PC-3 (cell line): Measurements from ENCODE around the gene AARS2. TPM values are rescaled to one million over a fixed set of nuclear protein-coding genes. Genes with fewer than 3 reads are reported as not detected.

Source experiments
- ATAC-seq: fragments of 200-7000 bp; cut with Tn5 transposase; 2 replicates; pipeline ENCODE4 v1.9.1; 2020; ENCODE audit warnings: mild to moderate bottlenecking, moderate library complexity
- BruUV-seq: library from RNA; stranded (reverse); fragments of 400-500 nt; replicated peaks from 2 replicates; lab custom pipeline; 2021; lab: Mats Ljungman, UMichigan
- CTCF ChIA-PET: fragments of 300-600 bp; sonication (Branson Sonifier 250); formaldehyde crosslinking; loops from one replicate; lab custom pipeline; 2022; ENCODE audit warnings: antibody characterized with exemption; lab: Charles Lee
- POLR2A ChIA-PET: fragments of 300-600 bp; sonication (Branson Sonifier 250); formaldehyde crosslinking; loops from one replicate; lab custom pipeline; 2022; ENCODE audit warnings: antibody characterized with exemption; ENCODE audit not compliant: unreplicated experiment; lab: Charles Lee
- DNase-seq: peaks from one replicate; pipeline ENCODE4 v3.0.0-alpha.2; 2015
- H2AFZ ChIP-seq: fragments of 300-600 bp; sonication (generic); 2 replicates; pipeline ENCODE4 v1.6.0; 2016; ENCODE audit warnings: antibody characterized with exemption, low read length
- H3F3A ChIP-seq: fragments of 300-600 bp; sonication (generic); one replicate; pipeline ENCODE4 v1.6.0; 2017; ENCODE audit warnings: antibody characterized with exemption, low read length, control low read depth, mild to moderate bottlenecking; ENCODE audit not compliant: unreplicated experiment
- H3K27ac ChIP-seq: fragments of 300-600 bp; sonication (generic); 2 replicates; pipeline ENCODE4 v1.5.1; 2016; ENCODE audit warnings: mild to moderate bottlenecking, low read length
- H3K27me3 ChIP-seq: fragments of 300-600 bp; sonication (generic); 2 replicates; pipeline ENCODE4 v1.6.1; 2016; ENCODE audit warnings: low read length, mixed read lengths
- H3K36me3 ChIP-seq: fragments of 300-600 bp; sonication (generic); 2 replicates; pipeline ENCODE4 v1.6.1; 2016; ENCODE audit warnings: low read depth, mixed run types, low read length, mixed read lengths
- H3K4me1 ChIP-seq: fragments of 300-600 bp; sonication (generic); 2 replicates; pipeline ENCODE4 v1.5.1; 2016; ENCODE audit warnings: low read length; ENCODE audit not compliant: insufficient read depth
- H3K4me2 ChIP-seq: fragments of 300-600 bp; sonication (generic); 2 replicates; pipeline ENCODE4 v1.6.0; 2016; ENCODE audit warnings: low read length
- H3K4me3 ChIP-seq: fragments of 300-600 bp; sonication (generic); 2 replicates; pipeline ENCODE4 v1.5.1; 2016; ENCODE audit warnings: mild to moderate bottlenecking, low read length, mixed read lengths
- H3K79me2 ChIP-seq: fragments of 300-600 bp; sonication (generic); 2 replicates; pipeline ENCODE4 v1.6.1; 2017; ENCODE audit warnings: low read length, mixed read lengths
- H3K9ac ChIP-seq: fragments of 300-600 bp; sonication (generic); 2 replicates; pipeline ENCODE4 v1.6.0; 2016; ENCODE audit warnings: mild to moderate bottlenecking, low read length
- H3K9me2 ChIP-seq: fragments of 300-600 bp; sonication (generic); replicated peaks from 2 replicates; pipeline ENCODE4 v1.6.1; 2016; ENCODE audit warnings: mixed run types, low read length, mixed read lengths
- H3K9me3 ChIP-seq: fragments of 300-600 bp; sonication (generic); 2 replicates; pipeline ENCODE4 v1.6.1; 2016; ENCODE audit warnings: low read length, mixed read lengths
- H4K20me1 ChIP-seq: fragments of 300-600 bp; sonication (generic); 2 replicates; pipeline ENCODE4 v1.6.1; 2016; ENCODE audit warnings: low read length, mixed read lengths
- CTCF ChIP-seq: fragments of 300-600 bp; sonication (generic); conservative IDR thresholded peaks from 2 replicates; pipeline ENCODE4 v1.5.1; 2017; ENCODE audit warnings: antibody characterized with exemption, low read depth, mild to moderate bottlenecking, low read length
- EZH2 ChIP-seq: fragments of 300-600 bp; sonication (generic); IDR thresholded peaks from one replicate; pipeline ENCODE4 v1.6.1; 2017; ENCODE audit warnings: antibody characterized with exemption, mild to moderate bottlenecking, low read length; ENCODE audit not compliant: unreplicated experiment
- EZH2phosphoT487 ChIP-seq: fragments of 300-600 bp; sonication (generic); IDR thresholded peaks from 2 replicates; pipeline ENCODE4 v1.6.1; 2018; ENCODE audit warnings: mild to moderate bottlenecking, antibody characterized with exemption, low read length, borderline replicate concordance
- intact Hi-C: fragments of 100-400 bp; cut with micrococcal nuclease; formaldehyde crosslinking; loops from 2 replicates; pipeline ENCODE4 v1.9.0; 2023
- total RNA-seq: library from RNA; depleted of rRNA; stranded (reverse); fragments of >200 nt; gene quantifications from 2 replicates; pipeline ENCODE4 v1.2.3, GENCODE V29; 2014

Gene AARS2
- total RNA-seq, 1 experiment from 2014 or later: 26.2 TPM

GRCh38 chr6:44359973-44360372 is 46.8 kb upstream of the AARS2 start:
- Histone ChIP-seq H3K9me3 (no peaks in the 10 kb centered on the region), H3K27ac (no peak overlapping the region), H4K20me1 (no peaks in the 10 kb centered on the region), H3K79me2 (no peaks in the 10 kb centered on the region), H3K4me3 (no peak overlapping the region), H3K4me2 (no peak overlapping the region), H2AFZ (no peak overlapping the region), H3K27me3 (peaks cover 8% of the 10 kb centered on the region; the same call in 1 of the 2 replicates), H3F3A (no peaks in the 10 kb centered on the region), H3K9me2 (no peaks in the 10 kb centered on the region), H3K36me3 (no peaks in the 10 kb centered on the region), H3K4me1 (no peaks in the 10 kb centered on the region), H3K9ac (no peak overlapping the region)
- TF ChIP-seq EZH2: no peak
- TF ChIP-seq EZH2phosphoT487: no peak
- TF ChIP-seq CTCF: no peak
- DNase-seq (no peak), ATAC-seq (no peak)
- intact Hi-C loops: no loop called here
- BruUV-seq: no TSS peak
- POLR2A ChIA-PET: no interaction called here
- CTCF ChIA-PET: no interaction called here

GRCh38 chr6:44356487-44356886 is 43.3 kb upstream of the AARS2 start:
- no peaks in the 10 kb centered on the region for H3F3A ChIP-seq
- ATAC-seq (no peak), DNase-seq (no peak)
- TF ChIP-seq CTCF: no peak
- no peak for TF ChIP-seq EZH2
- TF ChIP-seq EZH2phosphoT487: no peak
- H3K9me2 ChIP-seq: no peaks in the 10 kb centered on the region
- no peak overlapping the region for H3K4me3 ChIP-seq
- ChIA-PET CTCF (no interaction called here), POLR2A (no interaction called here)
- no peak overlapping the region for H3K27ac ChIP-seq
- no peaks in the 10 kb centered on the region for H3K79me2 ChIP-seq
- H3K36me3 ChIP-seq: no peaks in the 10 kb centered on the region
- H3K9me3 ChIP-seq: no peaks in the 10 kb centered on the region
- BruUV-seq: no TSS peak
- peaks cover 6% of the 10 kb centered on the region for H3K4me1 ChIP-seq
- no peak overlapping the region for H3K4me2 ChIP-seq
- intact Hi-C loops: no loop called here
- peaks cover 8% of the 10 kb centered on the region; the same call in 1 of the 2 replicates for H3K27me3 ChIP-seq
- H4K20me1 ChIP-seq: no peaks in the 10 kb centered on the region
- H3K9ac ChIP-seq: no peak overlapping the region
- H2AFZ ChIP-seq: no peak overlapping the region

- Histone ChIP-seq H3K4me3 (no peak overlapping the region), H3K9me3 (no peaks in the 10 kb centered on the region), H3K4me1 (peaks cover 6% of the 10 kb centered on the region), H4K20me1 (no peaks in the 10 kb centered on the region), H3K27ac (no peak overlapping the region), H3K9me2 (no peaks in the 10 kb centered on the region), H3K79me2 (no peaks in the 10 kb centered on the region), H3K4me2 (no peak overlapping the region), H3F3A (no peaks in the 10 kb centered on the region), H3K9ac (no peak overlapping the region), H3K27me3 (peaks cover 8% of the 10 kb centered on the region; the same call in 1 of the 2 replicates), H3K36me3 (no peaks in the 10 kb centered on the region), H2AFZ (no peak overlapping the region)
- CTCF ChIA-PET: no interaction called here
- TF ChIP-seq EZH2 (no peak), EZH2phosphoT487 (no peak), CTCF (no peak)
- intact Hi-C loops: no loop called here
- POLR2A ChIA-PET: interaction anchor here (0.6 kb wide), 1 partner anchor 13 kb away, joined by 6 read pairs; no protein-coding TSS in a partner anchor
- ATAC-seq (no peak), DNase-seq (no peak)
- no TSS peak for BruUV-seq
Observed at GRCh38 chr6:44355640-44356039, 42.5 kb upstream of the AARS2 start.
